Kidney glomerular epithelial cell (primary cell): Measurements from ENCODE around the gene FNBP1L.
A peak's percentile ranks its signal among the peaks of the same experiment; 100 is the strongest.
"Not testable (repeated sequence)": the region's sequence is repeated elsewhere in the genome, so short reads cannot be mapped to it uniquely, and the experiment has no call there.

Source experiments
- DNase-seq: peaks from one replicate; lab custom pipeline; 2025; lab: John Stamatoyannopoulos, UW

Gene FNBP1L

GRCh38 chr1:93443454-93443853 is 4.5 kb upstream of the FNBP1L start:
- DNase-seq: no peak

- peak; percentile 16 for DNase-seq
Observed at GRCh38 chr1:93446837-93447451, 974 bp upstream of the FNBP1L start.

GRCh38 chr1:93448292-93448982 is 519 bp downstream of the FNBP1L start:
- peak; percentile 16 for DNase-seq

GRCh38 chr1:93448983-93449804 is 1.3 kb downstream of the FNBP1L start:
- peak; percentile 93 for DNase-seq

DNA sequence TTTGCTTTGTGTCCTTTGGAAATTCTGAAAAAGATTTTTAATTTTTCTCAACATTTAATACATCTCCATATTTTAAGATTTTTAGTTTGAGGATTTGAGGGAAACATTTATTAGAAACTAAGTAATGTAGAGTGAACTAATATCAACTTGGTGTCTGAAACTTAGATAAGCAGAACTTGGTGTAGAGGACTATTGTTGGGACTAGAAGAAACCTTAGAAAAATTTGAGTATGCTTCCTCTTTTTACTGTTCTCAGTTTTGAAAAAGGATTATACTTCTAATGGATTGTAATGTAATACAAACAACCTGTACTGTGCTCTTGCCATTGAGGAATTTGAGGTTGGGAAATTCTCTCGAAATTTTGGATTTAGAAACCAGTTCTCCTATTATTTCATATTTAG is 2.4 kb downstream of the FNBP1L start:
- DNase-seq: no peak

DNA sequence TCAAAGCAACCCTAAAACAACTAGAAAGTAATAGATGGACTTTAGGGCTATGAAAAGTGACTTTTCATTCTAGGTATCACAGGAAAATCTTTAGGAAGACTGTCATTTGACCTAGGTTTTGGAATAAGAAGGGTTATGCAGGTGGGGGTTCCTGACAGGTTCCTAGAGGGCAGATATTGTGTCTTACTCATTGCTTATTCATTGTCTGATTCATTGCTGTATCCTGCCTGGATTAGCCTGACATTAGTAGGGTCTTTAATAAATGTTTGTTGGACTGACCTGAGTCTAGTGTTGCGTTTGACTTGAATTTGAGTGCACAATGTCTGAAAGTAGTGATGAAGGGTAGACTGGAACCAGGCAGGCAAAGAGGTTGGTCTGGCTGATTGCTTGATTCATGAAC is 6.0 kb downstream of the FNBP1L start:
- DNase-seq: no peak

GRCh38 chr1:93459126-93459525 is 11.2 kb downstream of the FNBP1L start:
- no peak for DNase-seq

GRCh38 chr1:93461236-93461635 is 13.3 kb downstream of the FNBP1L start:
- DNase-seq: no peak

DNA sequence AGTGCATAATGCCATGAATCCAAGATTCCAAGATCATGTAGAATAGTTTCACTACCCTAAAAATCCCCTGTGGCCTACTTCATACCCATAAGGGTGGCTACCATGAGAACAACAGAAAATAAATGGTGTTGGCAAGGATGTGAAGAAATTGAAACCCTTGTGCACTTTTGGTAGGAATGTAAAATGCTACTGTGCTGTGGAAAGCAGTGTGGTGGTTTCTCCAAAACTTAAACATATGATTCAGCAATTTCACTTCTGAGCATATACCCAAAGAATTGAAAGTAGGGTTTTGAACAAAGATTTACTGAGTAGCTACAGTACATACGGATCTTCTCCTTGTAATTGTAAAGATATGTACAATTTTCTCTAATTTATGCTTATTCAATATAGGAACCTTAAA is 16.0 kb downstream of the FNBP1L start:
- DNase-seq: no peak

DNA sequence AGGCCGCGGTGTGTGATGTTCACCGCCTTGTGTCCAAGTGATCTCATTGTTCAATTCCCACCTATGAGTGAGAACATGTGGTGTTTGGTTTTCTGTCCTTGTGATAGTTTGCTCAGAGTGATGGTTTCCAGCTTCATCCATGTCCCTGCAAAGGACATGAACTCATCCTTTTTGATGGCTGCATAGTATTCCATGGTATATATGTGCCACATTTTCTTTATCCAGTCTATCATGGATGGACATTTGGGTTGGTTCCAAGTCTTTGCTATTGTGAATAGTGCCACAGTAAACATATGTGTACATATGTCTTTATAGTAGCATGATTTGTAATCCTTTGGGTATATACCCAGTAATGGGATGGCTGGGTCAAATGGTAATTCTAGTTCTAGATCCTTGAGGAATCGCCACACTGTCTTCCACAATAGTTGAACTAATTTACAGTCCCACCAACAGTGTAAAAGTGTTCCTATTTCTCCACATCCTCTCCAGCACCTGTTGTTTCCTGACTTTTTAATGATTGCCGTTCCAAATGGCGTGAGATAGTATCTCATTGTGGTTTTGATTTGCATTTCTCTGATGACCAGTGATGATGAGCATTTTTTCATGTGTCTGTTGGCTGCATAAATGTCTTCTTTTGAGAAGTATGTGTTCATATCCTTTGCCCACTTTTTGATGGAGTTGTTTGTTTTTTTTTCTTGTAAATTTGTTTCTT is 17.6 kb downstream of the FNBP1L start:
- not testable (repeated sequence) for DNase-seq

DNA sequence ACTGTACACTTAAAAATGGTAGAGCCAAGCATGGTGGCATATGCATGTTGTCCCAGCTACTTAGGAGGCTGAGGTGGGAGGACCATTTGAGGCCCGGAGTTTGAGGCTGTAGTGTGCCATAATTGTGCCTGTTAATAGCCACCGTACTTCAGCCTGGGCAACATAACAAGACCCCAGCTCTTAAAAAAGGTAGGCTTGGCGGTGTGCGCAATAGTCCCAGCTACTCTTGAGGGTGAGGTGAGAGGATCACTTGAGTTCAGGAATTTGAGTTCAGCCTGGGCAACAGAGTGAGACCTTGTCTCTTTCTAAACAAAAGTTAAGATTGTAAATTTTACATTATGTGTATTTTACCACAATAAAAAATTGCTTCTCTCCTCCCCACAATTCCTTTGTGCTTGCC is 19.7 kb downstream of the FNBP1L start:
- no peak for DNase-seq

GRCh38 chr1:93468662-93469061 is 20.7 kb downstream of the FNBP1L start:
- no peak for DNase-seq

GRCh38 chr1:93469223-93469622 is 21.3 kb downstream of the FNBP1L start:
- DNase-seq: not testable (repeated sequence)

DNA sequence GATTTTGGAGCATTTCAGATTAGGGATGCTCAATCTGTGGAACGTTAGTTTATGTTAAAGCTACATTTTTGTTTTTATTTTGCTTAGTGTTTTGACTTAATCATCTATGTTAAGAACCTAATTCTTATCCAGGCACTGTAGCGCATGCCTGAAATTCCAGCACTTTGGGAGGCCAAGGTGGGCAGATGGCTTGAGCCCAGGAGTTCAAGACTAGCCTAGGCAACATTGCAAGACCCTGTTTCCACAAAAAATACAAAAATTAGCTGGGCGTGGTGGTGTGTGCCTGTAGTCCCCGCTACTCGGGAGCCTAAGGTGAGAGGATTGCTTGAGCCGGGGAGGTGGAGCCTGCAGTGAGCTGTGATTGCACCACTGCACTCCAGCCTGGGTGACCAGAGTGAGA is 23.4 kb downstream of the FNBP1L start:
- DNase-seq: no peak

GRCh38 chr1:93471911-93472310 is 24.0 kb downstream of the FNBP1L start:
- DNase-seq: no peak

DNA sequence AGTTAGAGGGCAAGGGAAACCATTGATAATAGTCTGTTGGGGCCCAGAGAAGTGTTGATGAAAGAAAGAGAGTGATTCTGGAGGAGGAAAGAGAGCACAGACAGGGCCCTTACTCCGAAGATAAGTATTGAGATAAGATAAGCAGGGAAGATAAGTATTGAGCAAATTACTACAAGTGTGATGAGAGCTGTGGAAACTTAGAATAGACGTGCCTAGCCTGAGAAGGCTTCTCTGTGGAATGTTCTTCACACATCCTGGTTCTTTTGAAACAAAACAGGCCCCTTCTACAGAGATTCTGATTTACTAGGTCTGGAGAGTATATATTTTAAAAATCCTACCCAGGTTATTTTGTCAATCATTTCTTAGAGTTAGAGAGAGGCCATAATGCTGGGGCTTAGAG is 26.4 kb downstream of the FNBP1L start:
- DNase-seq: no peak

GRCh38 chr1:93475681-93476080 is 27.8 kb downstream of the FNBP1L start:
- no peak for DNase-seq

GRCh38 chr1:93479133-93479745 is 31.3 kb downstream of the FNBP1L start:
- DNase-seq: not testable (repeated sequence)

DNA sequence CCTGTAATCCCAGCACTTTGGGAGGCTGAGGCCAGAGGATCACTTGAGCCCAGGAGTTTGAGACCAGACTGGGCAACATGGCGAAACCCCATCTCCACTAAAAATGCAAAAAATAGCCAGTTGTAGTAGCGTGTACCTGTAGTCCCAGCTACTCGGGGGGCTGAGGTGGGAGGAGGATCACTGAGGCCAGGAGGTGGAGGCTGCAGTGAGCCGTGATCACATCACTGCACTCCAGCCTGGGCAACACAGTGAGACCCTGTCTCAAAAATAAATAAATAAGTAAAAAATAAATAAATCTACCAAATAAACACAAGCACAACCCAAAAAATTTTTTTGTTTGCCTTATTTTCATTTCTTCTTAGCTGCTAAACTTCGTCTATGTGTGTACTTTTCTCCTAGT is 34.0 kb downstream of the FNBP1L start:
- DNase-seq: not testable (repeated sequence)

GRCh38 chr1:93483200-93483599 is 35.3 kb downstream of the FNBP1L start:
- DNase-seq: no peak

DNA sequence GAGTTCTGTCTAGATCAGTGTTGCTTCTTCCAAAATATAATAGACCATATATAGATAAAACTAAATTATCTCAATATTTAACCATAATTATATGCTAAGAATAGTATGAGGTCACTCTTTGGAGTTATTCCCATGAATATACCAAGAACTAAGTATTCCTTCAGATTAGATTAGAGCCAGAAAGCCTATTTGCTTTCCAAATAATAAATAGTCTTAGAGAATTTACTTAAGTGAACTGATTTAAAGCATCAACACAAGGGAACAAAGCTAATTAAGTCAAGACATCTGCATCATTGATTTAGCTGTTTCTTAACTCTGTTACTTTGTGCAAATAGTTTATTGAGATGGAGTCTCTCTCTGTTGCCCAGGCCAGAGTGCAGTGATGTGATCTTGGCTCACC is 35.7 kb downstream of the FNBP1L start:
- no peak for DNase-seq

- no peak for DNase-seq
Observed at GRCh38 chr1:93488207-93488606, 40.3 kb downstream of the FNBP1L start.
